GM18502 (cell line): ENCODE measurements around the gene PELI1.

Experiments used
- ATAC-seq: cut with Tn5 transposase; IDR thresholded peaks from one replicate; pipeline ENCODE4 v1.9.1; 2021; ENCODE audit warnings: mild to moderate bottlenecking; ENCODE audit not compliant: unreplicated experiment, poor library complexity

Gene PELI1

GRCh38 chr2:64144057-64145013, at the start of gene PELI1:
Gene PELI1, minus strand, starts transcription at chr2:64144420. Its CDS starts 36,110 bp downstream, at chr2:64108310.
- peak; percentile 85 for ATAC-seq

- no peak for ATAC-seq
Observed at GRCh38 chr2:64193491-64193890, 49.3 kb upstream of the PELI1 start.

- ATAC-seq = no peak
Observed at GRCh38 chr2:64192664-64193105, 48.5 kb upstream of the PELI1 start.

DNA sequence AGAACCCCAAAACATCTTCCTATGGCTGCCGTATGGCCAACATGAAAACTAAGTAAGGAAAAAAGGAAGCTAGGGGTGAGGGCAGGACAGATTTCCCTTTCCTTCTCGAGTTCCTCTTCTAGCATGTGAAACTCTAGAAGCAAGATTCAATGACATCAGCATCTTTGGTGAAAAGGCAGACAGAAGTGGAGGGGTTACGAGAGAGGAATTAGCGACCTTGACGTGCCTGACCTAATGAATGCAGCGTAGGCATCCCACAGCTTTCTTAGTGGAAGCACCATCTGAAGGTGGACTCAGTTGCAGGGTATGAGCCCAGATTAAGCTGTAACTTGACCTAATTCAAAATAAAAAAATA, 47.9 kb upstream of the PELI1 start:
- ATAC-seq = no peak

DNA sequence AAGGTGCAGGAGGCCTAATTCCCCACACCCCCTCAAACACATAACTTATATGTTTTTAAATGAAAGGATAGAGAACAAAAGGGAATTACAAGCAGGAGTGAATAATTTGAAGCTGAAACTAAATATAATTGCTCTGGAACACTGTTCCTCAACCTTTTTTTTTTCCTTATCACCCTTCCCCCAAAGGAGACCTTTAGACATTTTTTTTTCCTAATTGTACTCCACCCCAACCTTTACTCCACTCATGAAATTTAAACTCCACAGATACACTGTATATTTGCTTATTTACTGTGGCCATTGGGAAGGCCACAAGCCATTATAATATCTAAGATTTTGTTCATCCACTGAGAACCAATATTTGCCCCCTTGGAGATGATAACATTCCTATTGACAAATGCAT, 45.4 kb upstream of the PELI1 start:
- no peak for ATAC-seq

DNA sequence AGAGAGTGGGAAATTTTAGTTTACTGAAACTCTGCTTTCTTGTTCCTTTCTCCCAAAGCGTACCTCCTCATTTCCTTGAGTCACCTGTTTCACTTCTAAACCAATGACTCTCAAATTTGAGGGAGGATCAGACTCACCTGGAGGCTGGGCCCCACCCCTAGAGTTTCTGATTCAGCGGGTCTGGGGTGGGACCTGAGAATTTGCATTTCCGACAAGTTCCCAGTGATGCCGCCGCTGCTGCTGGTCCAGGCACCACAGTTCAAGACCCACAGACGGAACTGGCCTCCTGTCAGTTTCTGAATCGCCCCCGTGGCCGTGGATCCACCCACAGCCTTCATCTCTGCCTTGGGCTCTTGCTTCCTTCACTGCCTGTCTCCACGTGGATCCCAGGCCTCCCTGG, 44.9 kb upstream of the PELI1 start:
- ATAC-seq = no peak

DNA sequence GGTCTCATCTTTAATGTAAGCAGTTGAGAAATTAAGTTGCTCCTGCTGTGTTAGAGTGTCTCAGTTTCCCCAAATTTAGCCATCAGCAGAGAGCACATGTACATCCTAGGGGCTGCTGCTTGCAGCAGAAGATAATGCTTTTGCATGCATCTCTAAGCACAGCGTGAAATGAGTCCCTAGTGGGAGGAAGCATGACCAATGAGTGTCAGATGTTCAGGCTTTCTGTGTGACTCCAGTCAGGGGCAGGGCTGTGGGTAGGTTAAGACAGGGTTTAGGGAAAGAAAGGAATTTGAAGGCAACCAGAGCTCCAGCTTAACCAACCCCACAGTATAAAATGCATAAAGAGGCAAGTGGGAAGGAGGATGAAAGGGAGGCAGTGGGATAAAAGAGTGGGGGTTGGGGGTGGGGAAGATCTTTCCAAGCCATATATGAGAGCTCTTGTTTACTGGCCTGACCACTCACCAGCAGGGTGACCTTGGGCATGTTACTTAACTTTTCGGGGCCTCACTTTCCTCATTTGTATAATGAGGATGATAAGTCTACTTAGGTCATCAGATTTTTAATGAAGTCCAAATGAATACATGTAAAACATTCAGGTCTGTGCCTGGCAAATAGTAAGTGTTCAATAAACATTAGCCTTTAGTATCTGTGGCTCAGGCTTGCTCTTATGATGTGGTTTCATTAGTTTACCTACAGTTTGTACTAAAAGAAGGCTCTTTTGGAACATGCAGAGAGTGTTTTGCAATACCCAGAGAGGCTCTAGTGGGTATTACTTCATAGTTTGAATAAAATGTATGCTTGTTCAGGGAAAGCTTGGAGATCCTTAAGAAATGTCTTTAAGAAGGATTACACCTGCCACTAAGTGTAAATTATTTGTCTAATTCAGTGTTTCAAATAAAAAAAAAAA, 42.7 kb upstream of the PELI1 start:
- no peak for ATAC-seq

GRCh38 chr2:64179582-64180321, 35.5 kb upstream of the PELI1 start:
- ATAC-seq = peak; percentile 98

- ATAC-seq = no peak
Observed at GRCh38 chr2:64177315-64177714, 33.1 kb upstream of the PELI1 start.

- ATAC-seq = no peak
Observed at GRCh38 chr2:64175419-64176197, 31.4 kb upstream of the PELI1 start.

DNA sequence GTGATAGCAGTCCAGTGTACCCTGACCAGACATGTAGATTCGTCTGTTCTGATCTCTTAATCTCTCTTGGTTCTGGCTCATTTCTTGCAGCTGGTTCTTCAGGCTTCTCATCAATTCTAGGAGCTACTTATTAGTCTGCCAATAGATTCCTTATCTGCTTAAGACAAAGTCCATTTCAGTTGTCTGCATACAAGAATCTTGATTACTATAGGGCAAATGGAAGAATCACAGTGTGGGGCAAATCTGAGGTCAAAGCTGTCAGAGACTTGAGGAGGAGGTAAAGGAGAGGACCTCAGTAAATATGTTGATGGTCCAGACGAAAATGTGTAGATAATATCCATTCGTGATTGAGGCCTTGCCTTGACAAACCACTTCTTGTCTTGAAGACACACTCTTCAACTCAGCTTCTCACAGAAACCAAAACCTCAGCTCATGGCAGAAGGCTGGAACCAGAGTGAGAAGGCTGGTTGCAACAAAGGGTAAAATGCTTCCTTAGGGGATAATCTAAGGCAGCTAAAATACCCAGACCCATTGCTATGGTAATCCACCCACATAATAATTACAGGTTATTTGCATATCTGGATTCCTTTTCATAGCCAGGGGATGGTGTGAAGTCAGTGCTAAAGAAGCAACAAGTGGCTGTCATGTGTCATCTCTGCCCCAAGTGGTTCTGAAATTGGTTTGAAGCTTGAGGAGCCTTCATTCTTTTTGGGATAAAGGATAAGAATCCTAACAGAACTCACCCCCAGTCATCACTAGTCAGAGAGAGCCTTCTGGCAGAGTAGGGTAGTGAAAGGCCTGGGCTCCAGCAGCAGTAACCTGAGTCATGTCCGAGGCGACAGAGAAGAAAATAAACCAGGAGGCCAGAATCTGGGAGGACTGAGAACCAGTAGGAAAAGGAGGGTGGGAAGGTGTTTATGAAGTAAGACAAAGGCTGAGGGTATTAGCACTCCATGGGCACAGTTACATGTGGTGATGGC, 29.2 kb upstream of the PELI1 start:
- no peak for ATAC-seq

DNA sequence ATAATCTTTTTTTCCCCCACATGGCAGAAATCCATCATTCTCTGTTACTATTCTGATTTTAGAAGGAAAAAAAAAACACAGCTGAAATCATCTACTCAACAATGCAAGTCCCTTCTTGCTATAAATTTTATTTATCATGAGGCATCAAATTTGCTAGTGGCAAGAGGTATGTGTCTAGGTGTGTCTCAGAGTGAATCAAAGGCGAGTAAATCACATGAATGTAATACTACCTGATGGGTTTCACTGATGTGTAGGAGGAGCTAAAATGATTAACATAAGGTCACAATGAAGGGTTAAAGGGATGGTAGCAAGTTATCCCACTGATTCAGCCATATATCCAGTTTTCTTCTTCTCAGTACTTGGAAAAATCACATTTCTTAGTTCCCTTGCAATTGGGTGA, 24.5 kb upstream of the PELI1 start:
- no peak for ATAC-seq

- ATAC-seq = no peak
Observed at GRCh38 chr2:64168201-64168600, 24.0 kb upstream of the PELI1 start.

GRCh38 chr2:64166637-64167420, 22.6 kb upstream of the PELI1 start:
- ATAC-seq = no peak

GRCh38 chr2:64166212-64166611, 22.0 kb upstream of the PELI1 start:
- ATAC-seq = no peak

GRCh38 chr2:64165706-64166105, 21.5 kb upstream of the PELI1 start:
- ATAC-seq = no peak

GRCh38 chr2:64164629-64165028, 20.4 kb upstream of the PELI1 start:
- no peak for ATAC-seq

GRCh38 chr2:64162516-64162915, 18.3 kb upstream of the PELI1 start:
- ATAC-seq = no peak
